MM.1S (cell line): Measurements from ENCODE around the gene STX7.

ENCODE experiments used
- DNase-seq: peaks from one replicate; pipeline ENCODE4 v3.0.0-alpha.2; 2015
- H2AFZ ChIP-seq: fragments of 300-600 bp; sonication (generic); 2 replicates; pipeline ENCODE4 v1.6.0; 2016; ENCODE audit warnings: antibody characterized with exemption, low read length
- H3F3A ChIP-seq: fragments of 300-600 bp; sonication (generic); 2 replicates; pipeline ENCODE4 v1.6.1; 2016; ENCODE audit warnings: mild to moderate bottlenecking, antibody characterized with exemption, low read length, moderate library complexity, mixed read lengths; ENCODE audit not compliant: insufficient read depth
- H3K27ac ChIP-seq: fragments of 300-600 bp; sonication (generic); 2 replicates; pipeline ENCODE4 v1.5.1; 2016; ENCODE audit warnings: mild to moderate bottlenecking, low read length
- H3K27me3 ChIP-seq: fragments of 300-600 bp; sonication (generic); replicated peaks from 2 replicates; pipeline ENCODE4 v1.6.0; 2016; ENCODE audit warnings: low read length; ENCODE audit not compliant: insufficient read depth
- H3K36me3 ChIP-seq: fragments of 300-600 bp; sonication (generic); replicated peaks from 2 replicates; pipeline ENCODE4 v1.6.1; 2016; ENCODE audit warnings: mild to moderate bottlenecking, low read length, mixed read lengths; ENCODE audit not compliant: insufficient read depth
- H3K4me1 ChIP-seq: fragments of 300-600 bp; sonication (generic); 2 replicates; pipeline ENCODE4 v1.6.1; 2016; ENCODE audit warnings: low read length, mixed read lengths
- H3K4me2 ChIP-seq: fragments of 300-600 bp; sonication (generic); 2 replicates; pipeline ENCODE4 v1.6.0; 2016; ENCODE audit warnings: low read depth, low read length
- H3K4me3 ChIP-seq: fragments of 300-600 bp; sonication (generic); 2 replicates; pipeline ENCODE4 v1.5.1; 2016; ENCODE audit warnings: low read length, mixed read lengths
- H3K79me2 ChIP-seq: fragments of 300-600 bp; sonication (generic); 2 replicates; pipeline ENCODE4 v1.6.1; 2016; ENCODE audit warnings: mixed run types, low read length, mixed read lengths
- H3K9ac ChIP-seq: fragments of 300-600 bp; sonication (generic); 2 replicates; pipeline ENCODE4 v1.6.1; 2016; ENCODE audit warnings: low read length, mixed read lengths
- H3K9me2 ChIP-seq: fragments of 300-600 bp; sonication (generic); replicated peaks from 2 replicates; pipeline ENCODE4 v1.6.1; 2016; ENCODE audit warnings: mild to moderate bottlenecking, low read length, mixed read lengths; ENCODE audit not compliant: insufficient read depth
- H3K9me3 ChIP-seq: fragments of 300-600 bp; sonication (generic); replicated peaks from 2 replicates; pipeline ENCODE4 v1.6.1; 2016; ENCODE audit warnings: mild to moderate bottlenecking, low read length, mixed read lengths; ENCODE audit not compliant: insufficient read depth
- H4K20me1 ChIP-seq: fragments of 300-600 bp; sonication (generic); 2 replicates; pipeline ENCODE4 v1.6.1; 2016; ENCODE audit warnings: mild to moderate bottlenecking, low read length, moderate library complexity, mixed read lengths; ENCODE audit not compliant: insufficient read depth
- EZH2 ChIP-seq: fragments of 300-600 bp; sonication (generic); optimal IDR thresholded peaks from 2 replicates; pipeline ENCODE3; 2017; ENCODE audit warnings: low read depth, mild to moderate bottlenecking, antibody characterized with exemption, low read length, mixed read lengths
- EZH2phosphoT487 ChIP-seq: fragments of 300-600 bp; sonication (generic); IDR thresholded peaks from 2 replicates; pipeline ENCODE4 v1.6.1; 2018; ENCODE audit warnings: antibody characterized with exemption, low read length
- TF ChIP-seq, protein P1 (sequence below): fragments of 300-600 bp; sonication (generic); IDR thresholded peaks from 2 replicates; pipeline ENCODE4 v1.5.1; 2016; ENCODE audit warnings: antibody characterized with exemption, low read length, mixed read lengths

STX7 gene

DNA sequence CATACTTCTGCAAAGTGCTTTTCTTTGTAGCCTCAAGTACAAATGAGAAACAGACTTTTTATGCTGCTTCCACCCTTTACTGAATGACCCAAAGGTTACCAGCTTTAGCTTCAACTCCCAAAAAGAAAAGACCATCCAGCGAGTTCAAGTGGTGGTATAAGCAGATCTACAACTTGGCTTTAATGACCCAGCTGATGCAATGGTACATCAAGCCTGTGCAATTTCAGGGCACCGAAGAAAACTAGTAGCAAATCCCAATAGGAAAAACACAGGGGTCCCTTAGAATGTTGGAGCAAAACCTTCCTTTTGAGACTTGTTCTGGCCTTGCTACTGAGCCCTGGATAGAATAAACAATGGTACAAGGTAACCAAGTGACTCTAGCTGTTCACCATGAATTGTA is 33.8 kb downstream of the STX7 start:
- Histone ChIP-seq H3K36me3 (no peaks in the 10 kb centered on the region), H3K27me3 (no peaks in the 10 kb centered on the region), H2AFZ (no peak overlapping the region), H3K79me2 (peaks cover 84% of the 10 kb centered on the region), H3K27ac (no peak overlapping the region), H3K9ac (no peak overlapping the region), H3K9me2 (no peaks in the 10 kb centered on the region), H3K4me3 (no peak overlapping the region), H3F3A (no peaks in the 10 kb centered on the region), H4K20me1 (peaks cover 6% of the 10 kb centered on the region), H3K4me1 (peaks cover under 1% of the 10 kb centered on the region; the same call in 1 of the 2 replicates), H3K9me3 (no peaks in the 10 kb centered on the region), H3K4me2 (no peak overlapping the region)
- DNase-seq: no peak
- TF ChIP-seq, protein P1, sequence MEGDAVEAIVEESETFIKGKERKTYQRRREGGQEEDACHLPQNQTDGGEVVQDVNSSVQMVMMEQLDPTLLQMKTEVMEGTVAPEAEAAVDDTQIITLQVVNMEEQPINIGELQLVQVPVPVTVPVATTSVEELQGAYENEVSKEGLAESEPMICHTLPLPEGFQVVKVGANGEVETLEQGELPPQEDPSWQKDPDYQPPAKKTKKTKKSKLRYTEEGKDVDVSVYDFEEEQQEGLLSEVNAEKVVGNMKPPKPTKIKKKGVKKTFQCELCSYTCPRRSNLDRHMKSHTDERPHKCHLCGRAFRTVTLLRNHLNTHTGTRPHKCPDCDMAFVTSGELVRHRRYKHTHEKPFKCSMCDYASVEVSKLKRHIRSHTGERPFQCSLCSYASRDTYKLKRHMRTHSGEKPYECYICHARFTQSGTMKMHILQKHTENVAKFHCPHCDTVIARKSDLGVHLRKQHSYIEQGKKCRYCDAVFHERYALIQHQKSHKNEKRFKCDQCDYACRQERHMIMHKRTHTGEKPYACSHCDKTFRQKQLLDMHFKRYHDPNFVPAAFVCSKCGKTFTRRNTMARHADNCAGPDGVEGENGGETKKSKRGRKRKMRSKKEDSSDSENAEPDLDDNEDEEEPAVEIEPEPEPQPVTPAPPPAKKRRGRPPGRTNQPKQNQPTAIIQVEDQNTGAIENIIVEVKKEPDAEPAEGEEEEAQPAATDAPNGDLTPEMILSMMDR: no peak
- TF ChIP-seq EZH2phosphoT487 (no peak), EZH2 (no peak)

GRCh38 chr6:132478674-132479073 is 34.2 kb downstream of the STX7 start:
- Histone ChIP-seq H3K27ac (no peak overlapping the region), H3K4me3 (no peak overlapping the region), H3K9ac (no peak overlapping the region), H3K4me2 (no peak overlapping the region), H3F3A (no peaks in the 10 kb centered on the region), H3K36me3 (no peaks in the 10 kb centered on the region), H3K79me2 (peaks cover 79% of the 10 kb centered on the region), H3K27me3 (no peaks in the 10 kb centered on the region), H4K20me1 (peaks cover 6% of the 10 kb centered on the region), H3K4me1 (no peaks in the 10 kb centered on the region), H2AFZ (no peak overlapping the region), H3K9me2 (no peaks in the 10 kb centered on the region), H3K9me3 (no peaks in the 10 kb centered on the region)
- TF ChIP-seq EZH2phosphoT487: no peak
- TF ChIP-seq EZH2: no peak
- TF ChIP-seq, protein P1: no peak
- DNase-seq: no peak

GRCh38 chr6:132478266-132478665 is 34.6 kb downstream of the STX7 start:
- Histone ChIP-seq H3K4me3 (no peak overlapping the region), H3K27me3 (no peaks in the 10 kb centered on the region), H3K9me2 (no peaks in the 10 kb centered on the region), H4K20me1 (peaks cover 6% of the 10 kb centered on the region), H3K36me3 (no peaks in the 10 kb centered on the region), H2AFZ (no peak overlapping the region), H3K4me2 (no peak overlapping the region), H3K4me1 (no peaks in the 10 kb centered on the region), H3F3A (no peaks in the 10 kb centered on the region), H3K9ac (no peak overlapping the region), H3K9me3 (no peaks in the 10 kb centered on the region), H3K79me2 (peaks cover 75% of the 10 kb centered on the region), H3K27ac (no peak overlapping the region)
- TF ChIP-seq EZH2phosphoT487 (no peak), EZH2 (no peak)
- TF ChIP-seq, protein P1: no peak
- DNase-seq: no peak
